GM18520 (cell line): ENCODE results near the gene IRF2.

Experiments used
- ATAC-seq: cut with Tn5 transposase; IDR thresholded peaks from one replicate; pipeline ENCODE4 v1.9.1; 2021; ENCODE audit not compliant: unreplicated experiment

IRF2 gene

GRCh38 chr4:184474263-184475095, at the start of gene IRF2:
Gene IRF2 (minus strand): TSS chr4:184474550. CDS start chr4:184429064, 45,486 bp downstream.
- ATAC-seq = peak; percentile 55

DNA sequence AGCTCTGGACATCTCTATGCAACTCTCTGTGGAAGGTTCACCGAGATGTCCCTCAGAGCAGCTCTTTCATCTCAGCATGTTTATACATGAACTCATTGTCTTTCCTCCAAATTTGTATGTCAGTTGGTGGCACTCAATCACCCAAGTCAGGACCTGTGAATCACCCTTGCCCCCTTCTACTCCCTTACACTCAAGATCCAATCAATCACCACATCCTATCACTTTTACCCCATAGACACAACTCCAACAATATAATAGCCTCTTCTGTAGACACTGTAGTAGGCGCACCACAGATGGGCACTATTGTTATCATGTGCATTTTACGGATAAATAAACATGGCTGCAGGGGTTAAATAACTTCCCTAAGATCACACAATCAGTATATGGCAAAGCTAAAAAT, 41.3 kb upstream of the IRF2 start:
- ATAC-seq = no peak

- ATAC-seq = peak; percentile 90
Measured at GRCh38 chr4:184514121-184514988, 40.0 kb upstream of the IRF2 start.

DNA sequence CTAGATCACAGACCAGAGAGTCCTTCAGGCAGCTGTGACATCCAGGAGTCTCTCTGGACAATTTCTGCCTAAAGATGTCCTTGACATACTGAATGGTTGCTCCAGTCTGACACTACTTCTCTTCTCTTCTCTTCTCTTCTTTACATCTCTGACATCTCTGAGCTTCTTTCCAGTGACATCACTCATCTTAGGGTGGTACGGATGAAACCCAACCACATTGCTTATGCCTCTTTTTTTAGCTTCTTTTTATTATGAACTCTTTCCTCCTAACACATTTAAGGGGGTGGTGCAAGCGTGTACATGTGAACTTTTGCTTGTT, 39.4 kb upstream of the IRF2 start:
- ATAC-seq = peak; percentile 10

- no peak for ATAC-seq
Measured at GRCh38 chr4:184511156-184511555, 36.8 kb upstream of the IRF2 start.

DNA sequence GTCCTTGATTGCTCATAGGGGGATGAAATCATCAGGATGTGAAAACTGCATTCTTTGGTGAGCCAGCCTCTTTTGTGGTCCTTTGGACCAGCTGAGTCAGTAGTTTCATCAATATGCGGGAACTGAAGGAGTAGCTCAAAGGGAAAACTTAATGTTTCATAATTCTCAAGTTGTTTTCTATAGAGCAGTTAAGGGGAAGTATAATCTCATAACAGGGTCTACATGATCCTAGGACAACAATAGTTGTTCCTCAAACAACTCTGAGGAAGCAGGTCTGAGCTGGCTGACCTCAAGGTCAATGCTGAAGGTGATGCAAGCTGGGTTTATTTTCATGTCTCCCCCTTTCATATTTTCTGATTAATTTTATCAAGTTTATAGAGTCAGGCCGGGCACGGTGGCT, 36.1 kb upstream of the IRF2 start:
- no peak for ATAC-seq

DNA sequence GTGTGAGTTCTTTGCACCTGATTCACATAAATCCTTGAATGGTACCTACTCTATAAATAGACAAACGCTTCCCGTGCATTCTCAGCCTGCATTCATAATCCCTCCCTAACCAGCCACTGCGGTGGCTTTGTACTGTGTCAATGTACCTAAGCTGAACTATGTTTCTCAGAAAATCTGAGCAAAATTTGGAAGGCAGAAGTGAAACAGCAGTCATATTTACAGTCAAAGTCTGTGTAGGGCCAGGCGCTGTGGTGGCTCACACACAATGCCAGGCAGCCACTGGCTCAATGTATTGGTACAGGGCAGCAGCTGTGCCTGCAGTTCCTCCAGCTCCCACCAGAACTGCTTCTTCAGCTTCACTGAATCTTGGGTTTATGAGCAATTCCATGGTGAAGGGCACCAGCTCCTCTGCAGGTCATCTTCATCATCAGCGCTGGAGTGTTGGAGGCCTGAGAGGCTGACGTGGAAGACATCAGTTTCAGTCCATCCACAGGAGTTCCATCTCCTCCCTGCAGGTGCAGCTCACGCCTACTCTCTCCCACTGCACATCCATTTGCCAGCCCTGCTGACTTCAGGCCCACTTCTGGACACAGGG, 32.3 kb upstream of the IRF2 start:
- peak; percentile 97 for ATAC-seq

DNA sequence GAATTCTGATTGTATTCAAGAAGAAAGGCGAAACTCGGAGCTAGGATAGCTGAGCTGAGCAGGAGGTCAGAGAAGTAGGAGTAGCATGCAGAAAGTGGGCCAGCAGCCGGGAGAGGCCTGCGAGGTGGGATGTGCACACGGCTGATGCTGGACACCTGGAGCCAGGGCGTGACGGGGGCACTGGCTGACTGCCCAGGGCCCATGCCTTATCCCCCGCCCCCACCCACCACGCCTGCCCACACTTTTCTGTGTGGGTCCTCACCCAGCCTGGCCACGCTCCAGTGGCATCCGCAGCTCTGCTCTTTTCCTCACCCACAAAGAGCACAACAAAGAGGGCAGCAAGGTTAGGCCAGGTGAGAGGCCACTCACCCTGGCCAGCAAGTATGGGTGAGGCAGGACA, 30.0 kb upstream of the IRF2 start:
- no peak for ATAC-seq

- no peak for ATAC-seq
Measured at GRCh38 chr4:184503869-184504300, 29.5 kb upstream of the IRF2 start.

DNA sequence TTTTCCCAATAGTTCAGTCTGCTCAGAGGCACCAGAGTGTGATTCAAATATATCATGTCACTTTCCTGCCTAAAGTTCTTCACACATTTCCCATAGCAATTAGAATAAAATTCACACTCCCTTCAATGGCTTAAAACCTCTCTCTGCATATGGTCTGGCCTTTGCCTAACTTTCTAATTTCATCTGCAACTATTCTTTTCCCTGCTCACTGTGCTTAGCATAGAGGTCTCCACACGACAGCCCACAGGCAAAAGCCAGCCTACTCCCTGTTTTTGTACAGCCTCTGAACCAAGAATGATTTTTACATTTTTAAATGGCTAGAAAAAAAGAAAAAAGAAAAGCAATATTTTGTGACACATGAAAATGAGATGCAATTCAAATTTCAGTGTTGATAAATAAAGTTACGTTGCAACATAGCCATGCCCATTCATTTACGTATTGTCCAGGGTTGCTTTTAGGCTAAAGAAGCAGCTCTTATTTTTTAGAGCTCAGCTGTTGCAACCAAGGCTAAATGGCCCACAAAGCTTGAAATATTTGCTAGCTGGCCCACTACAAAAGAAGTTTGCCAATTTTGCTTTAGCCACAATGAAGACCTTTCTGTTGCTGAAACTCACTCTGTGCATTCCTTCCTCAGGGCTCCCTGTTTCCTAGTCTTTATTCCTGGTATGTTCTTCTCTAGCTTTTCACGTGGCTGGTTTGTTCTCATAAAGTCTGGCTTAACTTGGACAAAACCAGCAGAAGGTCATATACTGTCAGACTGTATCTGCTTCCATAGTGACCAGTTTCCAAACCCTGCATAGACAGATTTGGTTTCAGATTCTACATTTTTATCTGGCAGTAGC, 26.6 kb upstream of the IRF2 start:
- ATAC-seq = no peak

- no peak for ATAC-seq
Measured at GRCh38 chr4:184499996-184500395, 25.6 kb upstream of the IRF2 start.

DNA sequence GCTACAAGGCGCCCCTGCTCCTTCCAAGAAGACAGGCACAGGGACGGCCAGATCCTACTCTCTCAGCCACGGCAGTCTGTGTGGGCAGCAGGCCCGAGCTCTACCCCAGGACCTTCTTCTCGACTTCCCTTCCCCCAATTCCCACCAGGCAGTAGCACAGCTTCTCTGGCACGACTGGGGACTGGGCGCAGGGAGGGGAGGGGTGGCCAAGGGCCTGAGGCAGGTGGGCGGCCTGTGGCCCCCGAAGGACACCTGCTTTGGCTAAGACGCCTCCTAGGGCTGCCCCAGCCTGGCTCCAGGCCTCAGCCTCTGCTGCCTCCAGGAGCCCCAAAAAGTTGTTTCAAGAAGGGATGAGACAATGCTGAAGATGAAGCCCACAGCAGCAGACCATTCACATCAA, 24.2 kb upstream of the IRF2 start:
- ATAC-seq = no peak

DNA sequence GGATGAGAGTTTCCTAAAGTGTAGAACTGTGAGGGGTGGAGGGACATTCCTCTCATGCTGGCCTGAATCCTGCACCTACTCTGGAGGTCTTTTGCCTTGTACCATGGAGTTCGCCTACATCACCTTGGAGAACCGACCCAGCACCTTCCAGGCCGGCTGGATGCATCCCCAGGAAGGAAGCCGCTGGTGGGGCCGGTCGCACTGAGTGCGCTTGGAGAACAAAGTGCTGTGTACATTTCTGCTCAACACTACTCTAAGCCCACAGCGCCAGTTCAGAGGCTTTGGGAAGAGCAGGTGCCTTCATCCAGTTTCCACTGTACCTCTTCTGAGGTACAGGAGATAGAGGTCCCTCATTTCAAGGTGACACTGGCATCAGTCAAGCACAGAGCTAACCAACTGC, 15.4 kb upstream of the IRF2 start:
- ATAC-seq = no peak

- ATAC-seq = no peak
Measured at GRCh38 chr4:184487503-184487902, 13.2 kb upstream of the IRF2 start.

DNA sequence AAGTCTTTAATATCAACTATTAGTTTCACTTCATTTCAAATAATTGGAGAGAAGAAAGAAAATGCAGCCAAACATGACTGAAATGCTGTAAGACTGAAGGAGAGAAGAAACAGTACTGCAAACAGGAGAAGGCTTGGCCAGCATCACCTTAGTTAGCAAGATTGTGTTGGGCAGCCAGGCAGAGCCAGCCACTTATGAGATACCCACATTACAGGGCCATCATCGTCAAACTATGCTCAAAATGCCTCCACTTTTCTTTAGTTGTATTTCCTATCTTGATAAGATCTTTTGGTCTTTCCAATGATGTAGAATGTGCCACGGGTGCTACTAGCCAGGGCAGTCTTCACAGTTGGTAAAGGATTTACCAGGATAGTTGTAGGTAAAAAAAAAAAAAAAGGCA, 10.9 kb upstream of the IRF2 start:
- ATAC-seq = no peak

DNA sequence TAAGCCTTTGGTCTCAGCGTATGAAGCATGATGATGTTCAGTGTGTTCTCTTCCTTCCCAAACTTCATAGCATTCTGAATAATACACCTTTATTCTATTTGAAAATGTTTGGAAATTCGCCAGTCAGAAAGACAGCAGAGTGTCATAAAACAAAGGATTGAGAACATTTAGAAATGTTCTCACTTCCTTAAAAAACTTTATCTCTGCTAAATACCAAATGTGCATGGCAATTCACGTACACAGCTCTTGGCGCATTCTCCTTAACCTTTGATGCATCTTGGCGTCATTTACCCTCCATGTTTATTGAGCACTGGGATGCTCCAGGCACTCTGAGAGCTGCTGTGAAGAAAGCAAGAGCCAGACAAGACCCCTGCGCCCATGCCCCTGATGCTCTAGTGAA, 7.2 kb upstream of the IRF2 start:
- no peak for ATAC-seq

- ATAC-seq = no peak
Measured at GRCh38 chr4:184479516-184479950, 5.2 kb upstream of the IRF2 start.

GRCh38 chr4:184477201-184477999, 3.0 kb upstream of the IRF2 start:
- no peak for ATAC-seq

DNA sequence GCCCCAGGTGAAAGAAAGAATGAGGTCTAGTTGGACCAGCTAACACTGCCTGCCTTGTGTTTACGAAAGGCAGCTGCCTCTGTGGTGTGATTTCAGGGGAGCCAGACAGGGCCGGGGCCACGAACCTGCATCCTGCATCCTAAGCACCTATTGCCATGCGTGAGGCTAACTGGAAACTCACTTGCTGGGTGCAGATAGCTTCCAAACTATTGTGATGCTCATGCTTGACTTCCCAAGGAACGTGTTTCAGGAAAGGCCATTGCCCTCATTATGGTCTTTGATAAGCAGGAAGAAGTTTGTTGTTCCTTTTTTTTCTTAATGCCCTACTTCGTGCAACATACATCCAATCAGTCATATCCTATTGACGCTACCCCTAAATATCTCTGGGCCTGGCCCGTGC, 2.3 kb upstream of the IRF2 start:
- no peak for ATAC-seq

- no peak for ATAC-seq
Measured at GRCh38 chr4:184475498-184475897, 1.1 kb upstream of the IRF2 start.
